Tongue (tissue), 2 donors: Measurements from ENCODE around the gene METRN. TPM values are rescaled to one million over a fixed set of nuclear protein-coding genes. Genes with fewer than 3 reads are reported as not detected.

Experiments used
- DNase-seq: peaks from one replicate; pipeline ENCODE4 v3.0.0-alpha.2; 2015
- total RNA-seq: library from RNA; depleted of rRNA; stranded (reverse); fragments of >200 nt; gene quantifications from one replicate; pipeline ENCODE4 v1.2.3, GENCODE V29; 2014

The METRN gene
- total RNA-seq, 1 donor from 2014 or later = 37.7 TPM

DNA sequence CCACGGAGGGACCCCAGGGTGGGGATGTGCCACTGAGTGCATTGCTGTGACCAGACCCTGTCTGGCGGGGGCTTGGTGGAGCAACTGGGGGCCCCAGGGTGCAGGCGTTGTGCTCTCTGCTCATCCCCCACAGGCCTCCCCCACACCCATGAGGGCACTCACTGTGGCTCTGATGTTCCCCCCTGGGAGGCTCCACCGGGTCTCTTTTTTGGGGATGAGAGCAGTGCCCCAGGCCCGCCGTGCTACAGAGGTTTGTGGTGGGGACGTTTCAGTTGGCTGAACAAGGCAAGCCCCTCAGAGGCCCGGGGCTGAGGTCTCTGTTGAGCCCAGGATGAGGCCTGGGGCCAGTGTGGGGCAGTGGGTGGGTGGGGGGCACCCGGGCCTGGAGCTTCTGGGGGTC lies 8.8 kb downstream of the METRN start:
- DNase-seq = no peak

DNA sequence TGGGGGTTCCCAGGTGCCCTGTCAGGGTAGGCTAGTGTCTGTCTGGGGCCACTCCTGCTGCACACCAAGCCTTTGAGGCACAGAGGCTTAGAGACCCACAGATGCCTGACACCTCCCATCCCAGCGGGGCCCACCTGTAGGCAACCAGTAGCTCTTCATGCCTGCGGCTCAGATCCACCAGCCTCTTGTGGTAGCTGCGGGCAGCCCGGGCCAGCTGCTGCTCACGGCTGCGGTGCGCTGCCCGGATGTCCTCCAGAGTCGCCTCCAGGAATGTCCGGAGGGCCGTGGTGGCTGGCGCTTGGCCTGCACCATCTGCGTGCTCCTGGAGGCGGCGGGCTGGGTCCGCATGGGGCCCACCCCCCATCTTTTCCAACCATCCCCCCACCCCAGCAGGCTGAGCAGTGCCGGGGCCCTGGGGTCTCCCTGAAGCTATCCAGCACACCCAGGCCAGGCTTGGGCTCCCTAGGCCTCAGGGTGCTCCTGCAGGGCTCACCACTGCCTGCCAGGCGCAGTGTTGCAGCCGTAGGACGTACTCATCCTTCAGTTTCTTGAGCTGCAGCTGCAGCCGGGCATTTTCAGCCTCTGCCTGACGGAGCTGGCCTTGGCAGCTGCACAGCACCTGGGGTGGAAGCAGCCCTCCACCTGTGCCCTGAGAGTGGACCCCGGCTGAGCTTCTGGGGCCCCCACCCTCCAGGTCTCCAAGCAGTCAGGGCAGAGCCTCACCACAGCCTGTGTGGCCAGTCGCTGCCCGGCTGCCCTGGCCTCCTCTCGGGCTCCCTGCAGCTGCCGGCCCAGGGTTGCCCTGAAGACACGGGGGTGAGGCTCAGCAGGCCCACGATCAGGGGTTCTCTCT lies 9.5 kb downstream of the METRN start:
- no peak for DNase-seq

DNA sequence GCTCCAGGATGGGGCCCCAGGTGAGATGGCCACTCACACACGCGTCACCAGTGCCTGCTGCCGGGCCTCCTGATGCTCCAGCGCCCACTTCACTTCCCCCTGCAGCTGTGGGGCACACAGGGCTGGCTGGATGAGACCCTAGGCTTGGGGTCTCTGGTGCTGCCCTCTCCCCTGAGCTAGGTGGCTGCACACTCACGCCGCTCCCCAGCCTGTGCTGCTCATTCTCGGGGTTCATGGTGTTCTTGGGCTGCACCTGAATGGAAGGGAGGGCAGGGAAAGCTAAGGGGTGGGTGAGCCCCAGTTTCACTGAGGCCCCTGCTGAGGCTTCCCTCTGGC lies 10.1 kb downstream of the METRN start:
- no peak for DNase-seq

DNA sequence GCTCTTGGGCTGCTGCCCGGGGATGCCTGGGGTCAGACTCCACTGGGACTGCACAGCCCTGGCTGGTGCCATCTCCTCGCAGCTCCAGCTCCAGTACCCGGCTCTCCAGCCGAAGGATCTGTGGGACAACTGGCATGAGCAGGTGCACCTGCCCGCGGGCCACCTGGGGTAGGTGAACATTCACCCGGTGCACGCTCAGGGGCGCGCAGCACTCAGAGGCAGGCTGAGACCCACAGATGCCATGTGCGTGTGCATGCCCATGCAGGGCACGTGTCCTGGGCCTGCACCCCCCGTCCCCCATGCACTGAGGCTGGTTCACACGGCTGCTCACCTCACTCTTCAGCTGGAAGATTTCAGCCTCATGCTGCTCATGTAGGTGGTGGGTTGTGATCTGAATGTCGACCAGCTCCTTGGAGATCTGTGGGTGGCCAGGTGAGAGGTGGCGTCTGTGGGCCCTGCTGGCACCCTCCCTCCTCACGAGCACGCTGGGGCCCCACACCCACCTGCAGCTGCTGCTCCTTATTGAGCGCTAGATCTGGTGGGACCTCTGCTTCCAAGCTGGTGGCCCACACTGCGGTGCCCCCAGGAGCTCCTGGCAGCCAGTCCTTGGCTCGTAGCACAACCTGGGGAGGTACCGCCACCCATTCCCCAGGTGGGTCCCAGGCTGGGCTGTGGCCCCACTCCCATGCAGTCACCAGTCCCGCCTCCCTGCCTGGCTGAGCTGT lies 10.7 kb downstream of the METRN start:
- DNase-seq = no peak

DNA sequence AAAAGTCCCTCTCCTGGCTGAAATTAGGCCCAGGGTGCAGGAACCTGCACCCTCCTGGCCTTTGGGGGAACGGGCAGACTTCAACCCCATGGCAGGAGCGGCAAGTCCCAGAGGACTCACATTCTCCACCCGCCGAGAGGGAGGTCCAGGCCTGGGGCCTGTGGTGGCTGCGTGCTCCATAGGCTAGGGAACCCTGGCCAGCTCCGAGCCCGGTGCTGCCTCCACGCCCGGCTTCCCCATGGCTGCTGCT lies 11.2 kb downstream of the METRN start:
- no peak for DNase-seq

DNA sequence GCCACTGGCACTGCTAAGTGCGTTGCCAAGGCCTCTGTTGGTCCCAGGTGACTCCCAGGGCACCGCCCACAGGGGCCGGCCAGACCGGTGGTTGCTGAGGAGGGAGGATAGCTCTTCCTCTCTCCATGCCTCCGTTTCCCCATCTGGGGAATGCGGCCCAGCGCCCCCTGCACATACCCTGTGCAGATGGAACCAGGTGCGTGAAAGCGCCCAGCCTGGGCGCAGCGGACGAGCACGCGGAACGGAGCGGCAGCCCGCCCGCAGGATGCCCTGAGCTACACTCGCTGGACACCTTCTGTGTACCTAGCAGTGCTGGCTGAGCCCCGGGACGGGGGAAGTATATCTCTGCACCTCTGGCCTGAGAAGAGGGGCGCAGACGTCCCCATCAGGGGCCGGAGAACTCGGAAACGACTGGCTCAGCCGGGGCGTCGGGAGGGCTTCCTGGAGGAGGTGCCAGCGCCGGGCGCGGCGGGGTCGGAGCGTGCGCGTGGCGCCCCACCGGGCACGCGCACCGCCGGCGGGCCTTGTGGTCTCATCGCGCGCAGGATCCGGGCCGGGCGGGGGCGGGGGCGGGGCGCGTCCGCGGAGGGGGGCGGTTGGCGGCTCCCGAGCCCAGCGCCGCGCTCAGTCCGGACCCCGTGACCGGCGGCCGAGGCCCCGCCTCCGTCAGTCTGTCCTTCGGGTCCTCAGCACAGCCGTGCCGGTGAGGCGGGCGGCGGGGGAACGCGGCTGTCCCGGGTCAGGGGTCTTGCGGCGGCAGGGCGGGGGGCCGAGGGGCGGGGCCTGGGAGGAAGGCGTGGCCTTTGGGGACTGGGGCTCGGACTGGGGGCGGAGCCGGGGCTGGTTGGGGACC lies 11.7 kb downstream of the METRN start, which contains the start of the genes CCDC78 and HAGHL:
TSS of gene CCDC78 (minus strand) at position 6 of the 853 bp plus-strand sequence. CDS start 76 bp downstream, outside the sequence.
TSS of gene HAGHL (plus strand) at position 669 of the 853 bp plus-strand sequence. CDS start 404 bp downstream, outside the sequence.
- DNase-seq = no peak

DNA sequence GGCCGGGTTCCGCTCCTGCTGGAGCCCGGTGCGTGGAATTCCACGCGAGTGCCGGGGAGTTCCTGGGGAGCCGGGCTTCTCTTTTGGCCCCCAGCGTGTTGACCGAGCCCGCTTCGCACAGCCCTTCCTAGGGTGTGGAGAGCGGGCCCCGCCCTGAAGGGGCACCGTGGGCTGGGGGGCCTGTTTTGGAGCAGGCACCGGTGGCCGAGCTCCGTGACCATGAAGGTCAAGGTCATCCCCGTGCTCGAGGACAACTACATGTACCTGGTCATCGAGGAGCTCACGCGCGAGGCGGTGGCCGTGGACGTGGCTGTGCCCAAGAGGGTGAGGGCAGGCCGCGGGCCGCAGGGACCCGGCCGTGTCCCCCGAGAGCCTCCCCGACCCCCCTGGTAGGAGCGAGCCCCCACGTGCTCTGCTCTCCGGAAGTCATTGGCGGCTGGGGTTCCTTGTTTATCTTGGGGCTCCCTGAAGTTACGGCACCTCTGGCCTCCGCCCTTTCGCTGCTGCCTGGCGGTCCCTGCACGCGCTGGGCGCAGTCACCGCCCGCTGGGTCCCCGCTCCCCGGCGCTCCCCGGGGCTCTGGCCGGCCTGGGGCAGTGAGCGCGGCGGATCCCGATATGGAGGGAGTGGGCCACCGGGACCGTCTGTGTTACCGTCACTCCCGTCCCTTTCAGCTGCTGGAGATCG lies 12.5 kb downstream of the METRN start:
- no peak for DNase-seq

DNA sequence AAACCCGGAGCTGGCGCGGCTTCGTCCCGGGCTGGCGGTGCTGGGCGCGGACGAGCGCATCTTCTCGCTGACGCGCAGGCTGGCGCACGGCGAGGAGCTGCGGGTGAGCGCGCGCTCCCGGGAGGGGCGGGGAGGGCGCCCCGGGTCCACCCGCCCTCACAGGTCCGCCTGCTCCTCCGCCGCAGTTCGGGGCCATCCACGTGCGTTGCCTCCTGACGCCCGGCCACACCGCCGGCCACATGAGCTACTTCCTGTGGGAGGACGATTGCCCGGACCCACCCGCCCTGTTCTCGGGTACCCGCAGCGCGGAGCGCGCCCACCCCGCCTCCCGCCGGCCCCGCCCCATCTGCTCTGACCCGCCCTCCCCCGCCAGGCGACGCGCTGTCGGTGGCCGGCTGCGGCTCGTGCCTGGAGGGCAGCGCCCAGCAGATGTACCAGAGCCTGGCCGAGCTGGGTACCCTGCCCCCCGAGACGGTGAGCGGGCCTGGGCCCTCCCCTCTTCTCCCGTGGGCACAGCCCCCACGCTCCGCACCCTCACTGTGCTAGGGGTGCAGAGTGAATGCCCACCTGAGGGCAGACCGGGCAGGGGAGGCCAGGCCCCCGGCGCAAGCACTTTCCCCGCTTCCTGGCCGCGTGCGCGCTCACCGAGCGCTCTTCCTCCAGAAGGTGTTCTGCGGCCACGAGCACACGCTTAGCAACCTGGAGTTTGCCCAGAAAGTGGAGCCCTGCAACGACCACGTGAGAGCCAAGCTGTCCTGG lies 13.4 kb downstream of the METRN start:
- DNase-seq = peak; percentile 54

DNA sequence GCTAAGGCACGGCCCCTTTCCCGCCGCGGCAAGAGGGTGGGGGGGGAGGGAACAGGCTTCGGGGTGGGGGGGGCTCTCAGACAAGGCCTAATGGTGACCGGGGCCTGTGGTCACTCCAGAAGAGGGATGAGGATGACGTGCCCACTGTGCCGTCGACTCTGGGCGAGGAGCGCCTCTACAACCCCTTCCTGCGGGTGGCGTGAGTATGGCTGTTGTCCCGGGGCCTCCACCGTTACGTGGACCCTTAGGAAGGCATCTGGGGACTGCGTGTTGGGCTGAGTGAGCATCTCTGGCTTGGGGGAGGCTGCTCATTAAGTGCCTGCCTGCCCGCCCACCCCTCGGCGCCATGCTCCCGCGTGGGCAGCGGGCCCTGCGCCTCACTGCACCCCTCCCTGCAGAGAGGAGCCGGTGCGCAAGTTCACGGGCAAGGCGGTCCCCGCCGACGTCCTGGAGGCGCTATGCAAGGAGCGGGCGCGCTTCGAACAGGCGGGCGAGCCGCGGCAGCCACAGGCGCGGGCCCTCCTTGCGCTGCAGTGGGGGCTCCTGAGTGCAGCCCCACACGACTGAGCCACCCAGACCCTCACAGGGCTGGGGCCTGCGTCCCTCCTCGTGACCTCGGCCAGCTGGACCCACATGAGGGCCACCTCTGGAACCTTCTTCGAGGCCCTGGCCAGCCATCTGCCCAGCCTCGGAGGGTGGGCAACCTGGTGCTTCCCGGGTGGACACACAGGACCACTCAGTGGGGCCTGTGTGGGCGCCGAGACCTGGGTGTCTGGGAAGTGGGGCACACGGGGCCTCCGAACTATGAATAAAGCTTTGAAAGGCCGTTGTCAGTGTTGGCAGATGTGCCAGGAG lies 14.2 kb downstream of the METRN start:
- DNase-seq = no peak

DNA sequence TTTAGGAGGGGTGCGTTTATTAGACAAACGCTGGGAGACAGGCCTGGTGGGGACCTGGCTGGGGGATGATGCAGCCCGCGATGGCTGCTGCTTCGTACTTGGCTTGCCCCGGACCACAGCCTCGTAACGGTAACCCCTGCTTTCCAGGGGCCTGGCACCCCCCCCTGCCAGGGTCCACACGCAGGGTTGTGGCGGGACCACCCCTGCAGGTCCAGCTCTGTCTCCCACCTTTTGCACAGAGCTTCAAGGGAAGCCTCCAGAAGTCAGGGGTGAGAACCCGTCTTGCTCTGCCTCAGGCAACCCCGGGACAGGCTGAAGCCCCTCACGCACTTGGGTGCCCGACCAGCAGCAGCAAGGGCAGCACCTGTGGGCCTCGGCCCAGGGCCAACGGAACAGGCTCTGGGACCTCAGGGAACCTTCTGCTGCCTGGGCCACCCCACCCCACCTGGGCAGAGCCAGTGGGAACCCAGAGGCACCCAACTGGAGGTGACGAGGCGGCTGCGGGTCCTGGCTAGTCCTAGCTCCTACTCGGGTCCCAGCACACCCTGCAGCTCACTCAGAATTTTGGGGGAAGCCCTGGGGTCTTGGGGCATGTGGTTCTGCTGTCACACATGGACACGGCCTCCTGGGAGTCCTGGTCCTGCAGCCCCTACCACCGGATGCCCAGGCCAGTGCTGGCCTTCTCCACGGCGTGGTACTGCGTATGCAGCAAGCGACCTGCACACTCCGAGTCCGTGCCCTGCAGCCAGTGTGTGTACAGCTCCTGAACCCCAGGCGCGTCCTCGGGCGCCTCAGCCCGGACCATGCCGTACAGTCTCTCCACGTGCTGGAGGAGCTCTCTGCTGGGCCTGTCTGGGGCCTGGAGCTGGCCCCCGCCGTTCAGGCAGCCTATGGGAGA lies 15.1 kb downstream of the METRN start:
- no peak for DNase-seq

DNA sequence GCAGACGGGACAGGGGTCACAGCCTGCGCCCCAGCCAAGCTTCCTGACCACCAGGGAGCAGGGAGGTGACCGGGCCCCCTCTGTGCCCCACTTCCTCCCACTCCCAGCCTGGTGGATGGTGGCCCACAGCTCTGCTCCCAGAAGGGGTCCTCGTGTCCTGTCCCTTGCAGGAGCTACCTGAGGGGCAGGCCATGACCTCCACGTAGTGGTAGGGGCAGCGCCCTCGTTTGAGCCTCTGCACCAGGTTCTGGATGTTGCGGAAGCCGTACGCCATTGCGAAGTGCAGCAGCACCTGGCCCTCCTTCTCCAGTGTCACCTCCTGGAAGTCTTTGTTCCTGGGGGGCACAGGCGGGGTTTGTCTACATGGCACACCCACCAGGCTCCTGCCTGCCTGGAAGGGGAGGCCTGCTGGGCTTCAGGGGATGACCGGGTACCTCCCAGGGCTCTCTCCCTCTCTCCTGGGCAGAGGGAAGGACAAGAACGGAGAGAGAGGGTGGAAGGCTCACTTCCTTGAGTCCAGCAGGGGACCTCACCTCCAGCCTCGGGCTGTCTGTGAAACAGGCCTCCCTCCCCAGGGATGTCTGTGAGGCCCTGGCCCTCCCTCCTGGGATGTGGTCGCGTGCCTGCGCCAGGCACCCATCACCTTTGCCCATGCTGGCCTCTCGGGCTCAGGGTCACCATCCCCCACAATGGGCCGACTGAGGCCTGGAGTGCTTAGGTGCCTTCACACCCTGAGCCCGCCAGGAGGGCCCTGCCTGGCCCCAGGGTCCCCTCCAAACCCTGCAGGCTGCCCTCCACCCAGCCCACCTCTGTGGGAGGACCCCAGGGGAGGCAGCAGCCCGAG lies 16.0 kb downstream of the METRN start:
- DNase-seq = no peak

DNA sequence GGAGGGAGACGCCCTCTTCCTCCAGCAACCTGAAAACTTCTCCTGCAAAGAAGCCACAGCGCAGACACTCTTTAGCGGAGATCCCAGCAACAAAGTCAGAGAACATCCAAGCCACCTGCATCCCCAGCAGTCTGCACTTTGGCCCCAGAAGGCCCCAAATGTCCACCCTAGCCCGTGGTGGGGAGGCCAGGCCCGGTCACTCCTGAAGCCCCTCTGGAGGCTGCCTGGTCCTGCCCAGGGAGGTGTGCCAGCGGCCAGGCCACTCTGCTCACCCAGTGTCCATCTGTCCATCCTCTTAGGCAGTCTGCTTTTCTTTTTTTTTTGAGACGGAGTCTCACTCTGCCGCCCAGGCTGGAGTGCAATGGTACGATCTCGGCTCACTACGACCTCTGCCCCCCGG lies 17.4 kb downstream of the METRN start:
- DNase-seq = no peak

DNA sequence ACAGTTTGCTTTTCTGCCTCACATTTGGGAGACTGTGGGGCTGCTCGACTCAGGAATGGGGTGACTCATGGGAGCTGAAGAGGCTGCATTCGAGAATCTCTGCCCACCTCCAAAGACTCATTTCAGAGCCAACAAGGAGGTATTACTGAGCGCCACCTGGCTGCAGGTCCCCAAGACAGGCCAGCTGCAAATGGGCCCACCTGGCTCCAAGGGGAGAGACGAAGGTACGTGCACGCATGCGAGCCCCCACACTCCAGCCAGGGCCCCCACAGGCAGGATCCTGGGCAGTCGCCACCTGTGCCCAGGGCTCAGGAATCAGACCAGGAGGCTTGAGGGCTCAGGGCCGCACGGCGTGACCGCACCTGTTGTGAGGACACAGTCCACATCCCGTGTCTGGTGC lies 18.0 kb downstream of the METRN start:
- DNase-seq = no peak

DNA sequence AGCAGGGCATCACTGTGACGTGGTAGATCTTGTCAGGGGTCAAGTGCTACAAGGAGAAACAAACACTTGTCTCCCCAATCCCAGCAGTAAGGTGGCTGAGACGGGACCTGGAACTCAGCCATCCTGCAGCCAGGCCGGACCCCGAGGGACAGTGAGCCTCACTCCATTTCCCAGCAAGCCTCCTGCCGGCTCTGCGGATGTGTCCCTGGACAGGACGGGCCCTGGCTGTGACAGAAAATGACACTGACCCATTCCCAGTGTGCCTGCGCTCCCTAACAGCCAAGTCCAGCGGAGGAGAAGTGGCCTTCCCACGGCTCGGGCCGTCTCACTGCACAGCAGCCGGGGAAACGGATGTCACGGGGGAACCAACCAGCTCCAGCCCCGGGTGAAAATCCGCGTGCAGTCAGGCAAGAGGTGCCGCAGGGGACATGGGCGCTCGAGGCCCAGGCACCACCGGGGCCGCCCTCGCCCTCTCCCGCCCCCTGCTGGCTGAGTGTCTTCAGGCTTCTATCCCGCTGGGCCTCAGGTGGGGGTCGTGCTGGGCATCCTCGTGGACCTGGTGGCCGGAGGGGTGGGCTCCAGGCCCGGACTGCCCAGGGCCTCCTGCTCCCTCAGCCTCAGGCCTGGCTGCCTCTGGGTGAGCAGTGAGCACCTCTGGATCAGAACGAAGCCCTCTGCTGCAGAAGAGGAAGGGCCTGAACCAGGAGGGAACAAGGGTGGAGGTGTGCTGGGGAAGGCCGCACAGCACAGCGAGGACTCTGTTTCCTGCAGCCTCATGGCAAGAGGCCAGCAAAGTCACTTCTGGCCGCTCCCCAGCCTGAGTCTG lies 18.7 kb downstream of the METRN start:
- DNase-seq = no peak

DNA sequence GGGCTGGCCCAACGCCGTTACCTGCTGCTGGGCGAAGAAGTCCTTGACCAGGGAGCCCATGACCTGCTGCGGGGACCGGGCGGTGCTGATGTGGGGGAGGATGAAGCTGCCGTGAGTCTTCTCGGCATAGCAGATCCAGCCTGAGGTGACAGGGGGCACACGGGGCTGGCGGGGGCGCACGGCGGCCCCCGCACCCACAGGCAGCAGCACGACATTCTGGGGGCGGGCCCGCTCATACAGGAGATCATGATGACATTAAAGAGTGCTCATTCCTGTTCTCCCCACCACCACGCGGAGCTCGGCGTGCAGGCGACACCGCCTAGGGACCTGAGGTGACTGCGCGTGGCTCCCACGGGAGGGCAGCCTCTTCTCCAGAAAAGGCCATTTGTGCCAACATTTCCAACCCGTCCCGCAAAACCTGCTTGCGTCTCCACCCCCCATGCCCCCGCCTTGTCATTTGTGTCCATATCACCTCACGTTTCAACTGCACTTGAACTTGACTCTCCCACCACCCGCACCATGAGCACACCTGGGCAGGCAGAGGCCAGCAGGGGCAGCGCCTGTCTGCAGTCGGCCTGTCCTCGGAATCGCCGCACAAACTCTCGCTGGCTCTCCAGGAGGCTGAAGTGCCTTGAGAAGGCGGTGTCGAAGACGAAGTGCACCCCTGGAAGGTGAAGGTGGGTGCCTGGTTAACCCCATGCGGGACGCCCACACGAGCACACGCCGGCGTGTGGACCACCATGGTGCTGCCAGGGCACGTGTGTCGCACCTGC lies 19.5 kb downstream of the METRN start:
- DNase-seq = no peak

DNA sequence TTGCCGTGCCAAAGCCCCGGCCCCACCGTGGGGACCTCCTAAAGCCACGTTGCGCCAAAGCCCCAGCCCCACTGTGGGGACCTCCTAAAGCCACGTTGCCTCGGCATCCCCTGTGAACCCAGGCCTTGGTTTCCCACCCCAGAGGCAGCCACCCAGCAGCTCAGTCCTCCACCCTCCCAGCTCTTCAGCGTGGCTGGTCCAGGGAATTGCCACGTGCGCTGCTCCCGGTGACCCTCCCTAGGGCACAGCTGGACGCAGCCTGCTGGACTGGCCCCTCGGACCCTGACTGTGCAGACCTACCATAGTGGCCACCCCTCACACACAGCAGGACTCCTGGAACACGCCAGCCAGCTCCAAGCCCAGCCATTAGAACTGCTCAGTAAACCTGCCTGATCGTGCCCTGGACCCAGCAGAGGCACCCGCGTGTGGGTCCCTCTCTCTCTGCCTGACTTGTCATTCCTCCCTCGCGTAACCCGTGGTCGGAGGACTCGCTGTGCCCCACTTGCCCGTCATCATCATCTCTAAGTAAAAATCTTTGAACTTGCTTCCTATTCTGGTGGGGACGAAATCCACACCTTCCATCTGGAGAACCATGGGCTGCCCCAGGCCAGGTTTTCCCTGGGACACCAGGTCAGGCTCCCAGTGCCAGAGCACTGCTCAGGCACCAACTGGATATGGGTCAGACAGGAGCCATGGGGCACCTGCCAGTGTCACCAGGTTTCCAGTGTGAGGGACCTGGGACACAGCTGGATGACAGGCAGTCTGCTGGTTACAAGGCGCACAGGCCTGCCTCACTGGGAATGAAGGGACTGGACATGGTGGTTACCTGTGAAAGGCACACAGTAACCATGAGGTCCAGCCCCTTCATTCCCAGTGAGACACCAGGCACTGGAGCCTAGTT lies 20.3 kb downstream of the METRN start:
- no peak for DNase-seq
